GM12873 (cell line): Measurements from ENCODE around the gene EPB41.

Experiments used
- TF ChIP-seq, protein P1 (sequence below): IDR thresholded peaks from 2 replicates; pipeline ENCODE4 v1.5.1; 2012; ENCODE audit warnings: low read depth, mild to moderate bottlenecking, moderate library complexity, low read length, control low read depth; ENCODE audit not compliant: insufficient read depth; ENCODE audit errors: missing control alignments

The EPB41 gene

DNA sequence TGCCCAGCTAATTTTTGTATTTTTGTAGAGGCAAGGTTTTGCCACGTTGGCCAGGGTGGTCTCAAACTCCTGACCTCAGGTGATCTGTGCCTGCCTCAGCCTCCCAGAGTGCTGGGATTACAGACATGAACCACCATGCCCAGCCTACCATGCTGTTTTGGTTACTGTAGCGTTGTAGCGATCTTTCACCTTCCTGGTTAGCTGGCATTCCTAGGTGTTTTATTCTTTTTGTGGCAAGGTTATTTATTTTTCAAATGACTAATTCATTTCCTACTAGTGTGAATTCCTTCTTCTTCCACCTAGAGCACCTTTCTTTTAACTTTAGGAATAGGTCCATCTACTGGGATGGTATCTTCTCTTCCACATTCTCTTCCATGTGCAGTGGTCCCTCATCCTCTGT is 180.1 kb downstream of the EPB41 start:
- TF ChIP-seq, protein P1, sequence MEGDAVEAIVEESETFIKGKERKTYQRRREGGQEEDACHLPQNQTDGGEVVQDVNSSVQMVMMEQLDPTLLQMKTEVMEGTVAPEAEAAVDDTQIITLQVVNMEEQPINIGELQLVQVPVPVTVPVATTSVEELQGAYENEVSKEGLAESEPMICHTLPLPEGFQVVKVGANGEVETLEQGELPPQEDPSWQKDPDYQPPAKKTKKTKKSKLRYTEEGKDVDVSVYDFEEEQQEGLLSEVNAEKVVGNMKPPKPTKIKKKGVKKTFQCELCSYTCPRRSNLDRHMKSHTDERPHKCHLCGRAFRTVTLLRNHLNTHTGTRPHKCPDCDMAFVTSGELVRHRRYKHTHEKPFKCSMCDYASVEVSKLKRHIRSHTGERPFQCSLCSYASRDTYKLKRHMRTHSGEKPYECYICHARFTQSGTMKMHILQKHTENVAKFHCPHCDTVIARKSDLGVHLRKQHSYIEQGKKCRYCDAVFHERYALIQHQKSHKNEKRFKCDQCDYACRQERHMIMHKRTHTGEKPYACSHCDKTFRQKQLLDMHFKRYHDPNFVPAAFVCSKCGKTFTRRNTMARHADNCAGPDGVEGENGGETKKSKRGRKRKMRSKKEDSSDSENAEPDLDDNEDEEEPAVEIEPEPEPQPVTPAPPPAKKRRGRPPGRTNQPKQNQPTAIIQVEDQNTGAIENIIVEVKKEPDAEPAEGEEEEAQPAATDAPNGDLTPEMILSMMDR, result no peak

DNA sequence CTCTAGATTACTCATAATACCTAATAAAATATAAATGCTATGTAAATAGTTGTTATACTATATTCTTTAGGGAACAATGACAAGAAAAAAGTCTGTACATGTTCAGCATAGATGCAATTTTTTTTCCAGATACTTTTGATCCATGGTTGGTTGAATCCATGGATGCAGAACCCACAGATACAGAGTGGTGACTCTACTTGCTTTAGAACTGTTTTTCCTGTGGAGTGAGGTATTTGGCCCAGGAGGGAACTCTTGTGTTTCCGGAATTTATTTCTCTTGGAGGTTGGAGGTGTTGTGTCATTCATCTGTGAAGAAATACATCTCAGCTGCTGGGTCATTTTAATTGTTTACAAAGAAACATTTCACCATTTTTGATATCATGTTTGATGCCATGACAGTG is 180.6 kb downstream of the EPB41 start:
- TF ChIP-seq, protein P1, result no peak

DNA sequence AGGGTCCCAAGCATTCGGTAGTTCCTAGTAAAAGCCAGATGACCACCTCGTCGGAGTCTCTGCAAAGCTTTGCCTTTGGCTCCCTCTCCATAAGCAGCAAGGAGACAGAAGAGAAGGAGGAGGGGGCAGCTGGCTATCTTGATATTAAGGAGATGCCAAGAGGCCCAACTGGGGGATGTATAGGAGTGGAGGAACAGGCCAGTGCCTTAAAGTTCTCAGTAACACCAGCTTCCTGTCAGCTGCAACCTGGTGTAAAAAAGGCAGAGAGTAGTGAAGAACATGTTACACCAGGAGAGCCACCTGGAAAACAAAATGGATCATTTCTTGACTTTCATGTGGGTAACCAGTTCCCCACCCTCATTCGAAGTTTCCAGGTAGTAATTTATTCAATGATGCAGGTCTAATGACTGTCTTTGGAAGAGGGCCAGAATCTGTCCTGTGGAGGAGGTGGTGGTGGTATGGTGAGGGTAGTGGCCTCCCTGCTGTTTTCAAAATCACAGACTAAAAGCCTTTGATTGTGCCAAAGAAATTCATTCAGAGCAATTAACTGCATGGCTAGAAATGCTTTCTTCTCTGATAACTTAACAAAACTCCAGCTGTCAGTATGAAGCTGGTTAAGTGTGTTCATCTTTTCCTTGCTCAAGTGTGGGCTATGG is 182.0 kb downstream of the EPB41 start:
- TF ChIP-seq, protein P1, result no peak

- TF ChIP-seq, protein P1, result no peak
Measured at GRCh38 chr1:29099286-29099685, 184.9 kb downstream of the EPB41 start.

DNA sequence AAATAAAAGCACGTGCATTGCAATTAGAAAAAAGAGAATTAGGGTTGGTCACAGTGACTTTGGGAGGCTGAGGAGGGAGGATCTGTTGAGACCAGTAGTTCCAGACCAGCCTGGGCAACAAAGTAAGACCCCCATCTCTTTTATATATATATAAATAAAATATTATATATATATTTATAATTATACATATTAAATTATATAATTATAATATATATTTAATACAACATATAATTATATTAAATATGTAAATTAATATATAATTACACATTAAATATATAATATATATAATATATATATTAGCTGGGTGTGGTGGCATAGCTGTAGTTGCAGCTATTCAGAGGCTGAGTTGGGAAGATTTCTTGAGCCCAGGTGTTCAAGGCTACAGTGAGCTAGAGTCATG is 186.1 kb downstream of the EPB41 start:
- TF ChIP-seq, protein P1, result no peak

DNA sequence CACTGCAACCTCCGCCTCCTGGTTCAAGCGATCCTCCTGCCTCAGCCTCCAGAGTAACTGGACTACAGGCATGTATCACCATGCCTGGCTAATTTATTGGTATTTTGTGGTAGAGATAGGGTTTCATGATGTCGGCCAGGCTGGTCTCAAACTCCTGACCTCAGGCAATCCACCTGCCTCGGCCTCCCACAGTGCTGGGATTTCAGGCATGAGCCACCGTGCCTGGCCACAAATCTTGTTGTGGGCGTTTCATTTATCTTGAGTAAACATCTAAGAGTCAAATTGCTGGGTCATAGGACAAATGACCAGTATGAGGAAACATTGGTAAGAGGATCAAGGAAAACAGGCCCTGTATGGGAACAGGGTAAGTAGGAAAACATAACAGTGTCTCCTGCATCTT is 191.5 kb downstream of the EPB41 start:
- TF ChIP-seq, protein P1, result no peak

- TF ChIP-seq, protein P1, result no peak
Measured at GRCh38 chr1:29112705-29113412, 198.5 kb downstream of the EPB41 start.
